H1 (cell line): ENCODE results near the gene PNPLA8. TPM values are rescaled to one million over a fixed set of nuclear protein-coding genes. Genes with fewer than 3 reads are reported as not detected.

ENCODE experiments used
- CTCF ChIA-PET: fragments of 300-600 bp; sonication (Branson Sonifier 250); formaldehyde crosslinking; loops from one replicate; lab custom pipeline; 2021; ENCODE audit not compliant: partially characterized antibody; lab: Charles Lee
- POLR2A ChIA-PET: fragments of 300-600 bp; sonication (Branson Sonifier 250); formaldehyde crosslinking; loops from one replicate; lab custom pipeline; 2021; ENCODE audit warnings: inconsistent platforms; ENCODE audit not compliant: partially characterized antibody; lab: Charles Lee
- DNase-seq, 2 experiments: peaks; one replicate each; pipeline versions ENCODE4 v3.0.0 to v3.0.0-alpha.2; 2010 to 2022; ENCODE audit warnings: low spot score in 2 of 2, low read depth in 1 of 2, mixed read lengths in 1 of 2
- FAIRE-seq: peaks from 2 replicates; lab custom pipeline; 2011; peaks lifted over from hg19 to GRCh38; lab: Jason Lieb, UNC
- H2AFZ ChIP-seq: 2 replicates; pipeline ENCODE4 v1.8.1; 2012; ENCODE audit warnings: low read length, inconsistent platforms
- H2AK5ac ChIP-seq: 2 replicates; pipeline ENCODE4 v1.6.1; 2013; ENCODE audit warnings: low read depth, low read length
- H2BK120ac ChIP-seq: replicated peaks from 2 replicates; pipeline ENCODE3; 2013; ENCODE audit warnings: low read depth, low read length, inconsistent platforms
- H2BK12ac ChIP-seq: 2 replicates; pipeline ENCODE4 v1.6.1; 2013; ENCODE audit warnings: low read depth, low read length
- H2BK15ac ChIP-seq: 2 replicates; pipeline ENCODE4 v1.6.1; 2013; ENCODE audit warnings: low read length
- H2BK20ac ChIP-seq: 2 replicates; pipeline ENCODE4 v1.6.1; 2013; ENCODE audit warnings: low read length
- H2BK5ac ChIP-seq: 2 replicates; pipeline ENCODE4 v1.6.1; 2013; ENCODE audit warnings: low read depth, low read length
- H3K14ac ChIP-seq: 2 replicates; pipeline ENCODE4 v1.6.1; 2013; ENCODE audit warnings: inconsistent platforms; ENCODE audit not compliant: insufficient read length
- H3K18ac ChIP-seq: 2 replicates; pipeline ENCODE4 v1.6.1; 2013; ENCODE audit warnings: low read length; ENCODE audit errors: extremely low read depth
- H3K23ac ChIP-seq: 2 replicates; pipeline ENCODE4 v1.6.1; 2013; ENCODE audit warnings: inconsistent platforms; ENCODE audit not compliant: insufficient read length
- H3K23me2 ChIP-seq: 2 replicates; pipeline ENCODE4 v1.6.1; 2013; ENCODE audit warnings: low read depth, low read length
- H3K27ac ChIP-seq: 2 replicates; pipeline ENCODE4 v1.6.1; 2011; ENCODE audit warnings: low read depth, low read length, inconsistent platforms
- H3K27me3 ChIP-seq, 4 experiments: replicated peaks in 1 of 4; 1 replicate in 1 of 4; 2 replicates in 3 of 4; pipeline versions ENCODE4 v1.6.1 to v1.8.1; 2011 to 2013; ENCODE audit warnings: low read length in 3 of 4, mild to moderate bottlenecking in 3 of 4, inconsistent platforms in 2 of 4, mixed read lengths in 2 of 4, moderate library complexity in 1 of 4; ENCODE audit not compliant: control insufficient read depth in 3 of 4, insufficient read depth in 3 of 4; ENCODE audit errors: extremely low read depth in 1 of 4
- H3K36me3 ChIP-seq, 4 experiments: 2 replicates each; pipeline versions ENCODE4 v1.6.1 to v1.8.1; 2011 to 2013; ENCODE audit warnings: mild to moderate bottlenecking in 4 of 4, low read length in 3 of 4, moderate library complexity in 2 of 4, control low read depth in 1 of 4, inconsistent platforms in 1 of 4; ENCODE audit not compliant: insufficient read depth in 4 of 4, control insufficient read depth in 2 of 4
- H3K4ac ChIP-seq: replicated peaks from 2 replicates; pipeline ENCODE3; 2013; ENCODE audit warnings: low read length, low read depth, mixed read lengths, inconsistent platforms; ENCODE audit not compliant: insufficient read length
- H3K4me1 ChIP-seq, 4 experiments: replicated peaks in 1 of 4; 1 replicate in 1 of 4; 2 replicates in 3 of 4; pipeline versions ENCODE4 v1.6.1 to v1.8.1; 2011 to 2013; ENCODE audit warnings: low read length in 3 of 4, inconsistent platforms in 2 of 4, mixed read lengths in 1 of 4; ENCODE audit not compliant: insufficient read depth in 4 of 4, control insufficient read depth in 3 of 4
- H3K4me2 ChIP-seq, 2 experiments: 2 replicates each; pipeline versions ENCODE4 v1.6.1 to v1.8.1; 2011 to 2013; ENCODE audit warnings: low read depth in 2 of 2, low read length in 2 of 2, control low read depth in 1 of 2, inconsistent platforms in 1 of 2, mild to moderate bottlenecking in 1 of 2; ENCODE audit not compliant: insufficient read depth in 1 of 2
- H3K4me3 ChIP-seq, 4 experiments: fragments of 200-600, 300-600 bp in 1 of 4; sonication (generic), shearing (Covaris generic), sonication (Bioruptor Twin) in 1 of 4; 2 replicates each; pipeline versions ENCODE4 v1.5.1 to v1.8.1; 2011 to 2016; ENCODE audit warnings: low read length in 4 of 4, low read depth in 3 of 4, control low read depth in 2 of 4, inconsistent platforms in 2 of 4, mild to moderate bottlenecking in 2 of 4, mixed read lengths in 1 of 4, moderate library complexity in 1 of 4; ENCODE audit not compliant: insufficient read depth in 2 of 4; ENCODE audit errors: extremely low read depth in 1 of 4
- H3K56ac ChIP-seq: replicated peaks from 2 replicates; pipeline ENCODE3; 2013; ENCODE audit warnings: low read depth, mild to moderate bottlenecking, mixed read lengths, low read length, inconsistent platforms; ENCODE audit not compliant: insufficient read length
- H3K79me1 ChIP-seq: 2 replicates; pipeline ENCODE4 v1.6.1; 2013; ENCODE audit warnings: low read depth, low read length, control low read depth
- H3K79me2 ChIP-seq, 2 experiments: 2 replicates each; pipeline versions ENCODE4 v1.6.1 to v1.8.1; 2012 to 2013; ENCODE audit warnings: low read length in 2 of 2, mild to moderate bottlenecking in 2 of 2, inconsistent platforms in 1 of 2; ENCODE audit not compliant: insufficient read depth in 2 of 2, control insufficient read depth in 1 of 2
- H3K9ac ChIP-seq, 4 experiments: replicated peaks in 1 of 4; 1 replicate in 1 of 4; 2 replicates in 3 of 4; pipeline versions ENCODE4 v1.6.1 to v1.8.1; 2011 to 2013; ENCODE audit warnings: low read depth in 3 of 4, low read length in 3 of 4, control low read depth in 2 of 4, mild to moderate bottlenecking in 2 of 4, moderate library complexity in 2 of 4, inconsistent platforms in 1 of 4; ENCODE audit errors: extremely low read depth in 1 of 4
- H3K9me3 ChIP-seq, 2 experiments: 2 replicates each; pipeline versions ENCODE4 v1.6.1 to v1.8.1; 2012 to 2013; ENCODE audit warnings: mild to moderate bottlenecking in 2 of 2, moderate library complexity in 2 of 2, control low read depth in 1 of 2, inconsistent platforms in 1 of 2, low read depth in 1 of 2, low read length in 1 of 2, mixed read lengths in 1 of 2; ENCODE audit not compliant: insufficient read depth in 2 of 2
- H4K20me1 ChIP-seq, 2 experiments: replicated peaks in 1 of 2; 2 replicates each; pipeline versions ENCODE3 to v1.8.1; 2011 to 2013; ENCODE audit warnings: inconsistent platforms in 2 of 2, low read length in 2 of 2, mild to moderate bottlenecking in 1 of 2; ENCODE audit not compliant: insufficient read depth in 2 of 2, control insufficient read depth in 1 of 2
- H4K5ac ChIP-seq: 2 replicates; pipeline ENCODE4 v1.6.1; 2013; ENCODE audit warnings: low read length, low read depth, mixed read lengths, inconsistent platforms; ENCODE audit not compliant: insufficient read length
- H4K8ac ChIP-seq: 2 replicates; pipeline ENCODE4 v1.8.0; 2013; ENCODE audit warnings: mild to moderate bottlenecking, moderate library complexity, low read length, inconsistent platforms; ENCODE audit not compliant: insufficient read depth; ENCODE audit errors: extremely low read depth
- H4K91ac ChIP-seq: replicated peaks from 2 replicates; pipeline ENCODE3; 2013; ENCODE audit warnings: low read length, mixed read lengths, inconsistent platforms; ENCODE audit not compliant: insufficient read length
- CBX8 ChIP-seq: fragments of 300-800, 300-1000 bp; sonication (generic); IDR thresholded peaks from 2 replicates; pipeline ENCODE4 v1.7.1; 2016; ENCODE audit warnings: low read depth, low read length, borderline replicate concordance
- EZH2 ChIP-seq: fragments of 200-600 bp; sonication (generic); IDR thresholded peaks from 2 replicates; pipeline ENCODE4 v1.7.1; 2012; ENCODE audit warnings: low read depth, mild to moderate bottlenecking, moderate library complexity, low read length, inconsistent platforms; ENCODE audit not compliant: severe bottlenecking
- GABPA ChIP-seq: IDR thresholded peaks from 2 replicates; pipeline ENCODE4 v1.6.1; 2011; ENCODE audit warnings: mild to moderate bottlenecking, low read length, moderate library complexity, borderline replicate concordance; ENCODE audit not compliant: insufficient read depth
- KDM4A ChIP-seq: IDR thresholded peaks from one replicate; pipeline ENCODE4 v1.7.1; 2012; ENCODE audit warnings: low read depth, mild to moderate bottlenecking, moderate library complexity, low read length, inconsistent platforms; ENCODE audit not compliant: severe bottlenecking
- RAD21 ChIP-seq, 2 experiments: IDR thresholded peaks in 1 of 2; conservative IDR thresholded peaks in 1 of 2; 2 replicates each; pipeline ENCODE4 v1.6.1; 2011; ENCODE audit warnings: low read depth in 2 of 2, low read length in 2 of 2, improper control_type of control experiment in 1 of 2, inconsistent platforms in 1 of 2, mild to moderate bottlenecking in 1 of 2, moderate library complexity in 1 of 2
- SP2 ChIP-seq: IDR thresholded peaks from 2 replicates; pipeline ENCODE4 v1.6.1; 2012; ENCODE audit warnings: mild to moderate bottlenecking, low read length, inconsistent platforms
- SRF ChIP-seq: IDR thresholded peaks from 2 replicates; pipeline ENCODE4 v1.6.1; 2011; ENCODE audit warnings: mild to moderate bottlenecking, low read depth, low read length, moderate library complexity
- TEAD4 ChIP-seq: IDR thresholded peaks from 2 replicates; pipeline ENCODE4 v1.6.1; 2012; ENCODE audit warnings: low read depth, low read length, inconsistent platforms, mixed read lengths
- WGBS, 2 experiments: shearing (Covaris generic) in 1 of 2; methylation state at CpG; one replicate each; pipeline versions ENCODE4 v1.1.6 to v1.1.7; 2013 to 2015; ENCODE audit warnings: low lambda C conversion rate in 2 of 2, mixed read lengths in 2 of 2, inconsistent platforms in 1 of 2, low coverage in 1 of 2, missing lambda C conversion rate in 1 of 2; ENCODE audit not compliant: insufficient replicate concordance in 2 of 2, insufficient coverage in 1 of 2, insufficient read length in 1 of 2; ENCODE audit errors: extremely low coverage in 1 of 2, missing lambda C conversion rate in 1 of 2; 5-methylcytosine and 5-hydroxymethylcytosine counted together
- polyA plus RNA-seq, 7 experiments: library from polyadenylated mRNA; depleted of rRNA in 3 of 7; stranded (reverse) in 5 of 7; unstranded in 2 of 7; fragments of >200 nt in 5 of 7; fragments of 200-250 nt in 2 of 7; gene quantifications; 1 replicate in 5 of 7; 2 replicates in 1 of 7; 4 replicates in 1 of 7; pipeline versions ENCODE4 v1.2.1 to v1.2.3, GENCODE V29; 2011 to 2013; ENCODE audit warnings: missing spikeins in 2 of 7, mixed read lengths in 2 of 7
- total RNA-seq: library from RNA; stranded (reverse); fragmentation: NEBNext Ultra II Directional; extraction: Animal tissue kit (Norgen Biotek cat#: 25700); gene quantifications from 2 replicates; pipeline ENCODE4 v1.2.1, GENCODE V29; 2021

The PNPLA8 gene
- total and polyA plus RNA-seq, 2 of the 8 experiments (the other 6 are each of a cell fraction or from before 2014, with no cell fraction given), result 3.8 to 11.2 TPM

- peaks cover 0 to 2% (median under 1%) of the 10 kb centered on the region in 4 experiments; a peak in 1 of 7 replicates for H3K4me1 ChIP-seq
- no peak overlapping the region for H3K4me3 ChIP-seq
- H3K9me3 ChIP-seq, result no peaks in the 10 kb centered on the region
- ChIA-PET CTCF (no interaction called here), POLR2A (no interaction called here)
- no peak overlapping the region for H2BK15ac ChIP-seq
- no peak overlapping the region for H2AK5ac ChIP-seq
- no peak overlapping the region for H2AFZ ChIP-seq
- no peaks in the 10 kb centered on the region for H3K36me3 ChIP-seq
- FAIRE-seq (no peak), DNase-seq (no peak)
- H4K5ac ChIP-seq, result no peak overlapping the region
- no peak overlapping the region for H2BK120ac ChIP-seq
- H4K91ac ChIP-seq, result no peak overlapping the region
- no peak overlapping the region for H3K18ac ChIP-seq
- H4K8ac ChIP-seq, result no peak overlapping the region
- no peaks in the 10 kb centered on the region for H4K20me1 ChIP-seq
- TF ChIP-seq GABPA (no peak), KDM4A (no peak), EZH2 (no peak), CBX8 (no peak), SP2 (no peak), RAD21 (IDR thresholded peaks at IDR 0.05 in 1 of 2, conservative IDR thresholded peaks at IDR 0.05 in 1 of 2; ENCODE audit: low read depth in 2 of 2, low read length in 2 of 2) (no peak), TEAD4 (no peak), SRF (no peak)
- no peak overlapping the region for H3K4me2 ChIP-seq
- H3K9ac ChIP-seq, result no peak overlapping the region
- H3K27me3 ChIP-seq, result no peaks in the 10 kb centered on the region
- no peak overlapping the region for H3K23ac ChIP-seq
- no peak overlapping the region for H2BK20ac ChIP-seq
- no peaks in the 10 kb centered on the region for H3K79me1 ChIP-seq
- H3K27ac ChIP-seq, result no peak overlapping the region
- no peaks in the 10 kb centered on the region for H3K23me2 ChIP-seq
- no peak overlapping the region for H3K14ac ChIP-seq
- H3K56ac ChIP-seq, result no peak overlapping the region
- 92% methylated on average over 1 of the region's 1 CpG; no CpG with 5 or more reads in 1 of the 2 experiments for WGBS, 2 experiments
- H2BK5ac ChIP-seq, result no peak overlapping the region
- H3K79me2 ChIP-seq, result no peaks in the 10 kb centered on the region
- H3K4ac ChIP-seq, result no peak overlapping the region
- H2BK12ac ChIP-seq, result no peak overlapping the region
Observed at GRCh38 chr7:108535744-108536143, 9.8 kb upstream of the PNPLA8 start.
